Stimulated activated CD4-positive, alpha-beta T cell treated with anti-CD3 and anti-CD28 coated beads, TNF-alpha, amount 100 ng/mL, for 48 hours (primary cell): ENCODE results near the gene CEMIP.

Experiments
- DNase-seq, 3 donors: peaks; one replicate each; pipeline ENCODE4 v3.0.0-alpha.2; 2020; ENCODE audit warnings: low read depth in 3 of 3

CEMIP gene

DNA sequence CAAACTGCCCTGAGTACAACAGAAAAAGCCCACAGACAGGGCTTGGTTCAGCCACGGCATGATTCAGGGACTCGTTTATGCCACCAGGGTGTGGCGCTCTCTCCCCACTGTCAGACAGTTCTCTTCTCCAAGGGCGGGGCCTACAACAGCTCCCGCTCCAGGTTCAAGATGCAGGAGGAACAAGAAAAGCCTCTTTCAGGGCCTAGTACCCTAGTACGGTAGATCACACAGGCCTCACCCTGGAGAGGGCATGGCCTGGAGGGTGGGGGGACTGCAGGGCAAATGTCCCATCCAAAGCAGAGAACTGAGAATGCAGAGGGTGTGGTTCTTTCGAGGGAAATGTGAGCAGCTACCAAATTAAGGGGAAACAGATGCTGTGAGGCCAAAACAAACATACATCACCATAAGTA lies 198.5 kb downstream of the CEMIP start:
- DNase-seq, result peak in 2 of 3 donors; percentile 16 to 22

DNA sequence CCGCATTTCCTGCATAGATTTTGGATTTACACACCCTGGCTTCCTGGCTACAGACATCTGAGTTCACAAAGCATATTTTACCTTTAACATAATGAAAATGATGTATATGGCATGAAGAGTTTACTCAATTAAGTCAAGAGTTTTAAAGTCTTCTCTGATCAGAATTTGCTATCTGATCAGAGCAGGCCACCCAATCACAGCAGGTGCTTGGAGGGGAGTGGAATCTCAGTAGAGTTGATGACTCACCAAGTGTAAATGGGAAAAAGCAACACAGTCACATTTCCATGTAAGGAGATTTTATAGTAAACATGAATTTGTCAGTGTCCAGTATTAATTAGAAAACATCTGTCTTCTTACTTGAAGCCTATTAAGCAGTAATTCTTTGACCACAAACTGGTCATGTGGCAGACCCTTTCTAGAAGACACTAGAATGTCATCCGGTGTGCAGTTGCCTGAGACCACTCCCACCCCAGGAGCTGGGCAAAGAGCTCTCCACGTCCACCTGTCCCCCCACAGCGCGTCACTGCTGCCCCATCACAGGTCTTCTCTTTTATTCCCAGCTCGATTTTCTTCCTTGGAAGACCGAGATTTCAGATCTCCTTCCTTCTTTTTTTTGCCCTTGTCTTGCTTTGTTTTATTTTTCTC lies 199.6 kb downstream of the CEMIP start:
- DNase-seq, result no peak

DNA sequence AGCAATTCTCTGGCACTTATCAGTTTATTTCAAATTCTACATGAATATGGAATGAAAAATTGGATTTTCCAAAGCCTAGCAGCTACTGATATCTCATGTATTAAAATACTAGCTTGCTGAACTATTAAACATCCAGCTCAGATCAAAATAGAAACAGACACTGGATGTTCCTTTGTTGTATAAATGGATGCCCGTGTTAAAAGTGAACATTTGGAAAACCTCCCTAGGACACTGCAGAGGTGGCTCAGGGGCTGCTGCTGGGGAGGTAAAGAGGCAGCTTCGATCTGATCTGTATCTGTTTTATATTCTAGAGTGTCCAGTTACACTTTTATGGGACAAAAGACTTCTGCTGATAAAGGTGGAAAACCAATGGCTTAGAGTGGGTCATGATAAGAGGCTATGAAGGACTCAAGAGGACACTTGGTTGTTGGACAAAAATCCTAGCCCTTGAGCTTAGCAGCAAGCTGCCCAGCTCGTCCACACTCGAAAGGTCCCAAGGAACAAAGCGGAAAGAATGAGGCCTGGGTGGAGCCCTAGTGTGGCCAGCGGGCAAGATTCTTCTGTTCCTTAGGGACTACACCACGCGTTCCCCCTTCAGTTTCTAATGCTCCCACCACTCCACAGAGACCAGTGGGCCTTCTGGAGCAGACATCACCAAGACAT lies 200.5 kb downstream of the CEMIP start:
- DNase-seq, result no peak

DNA sequence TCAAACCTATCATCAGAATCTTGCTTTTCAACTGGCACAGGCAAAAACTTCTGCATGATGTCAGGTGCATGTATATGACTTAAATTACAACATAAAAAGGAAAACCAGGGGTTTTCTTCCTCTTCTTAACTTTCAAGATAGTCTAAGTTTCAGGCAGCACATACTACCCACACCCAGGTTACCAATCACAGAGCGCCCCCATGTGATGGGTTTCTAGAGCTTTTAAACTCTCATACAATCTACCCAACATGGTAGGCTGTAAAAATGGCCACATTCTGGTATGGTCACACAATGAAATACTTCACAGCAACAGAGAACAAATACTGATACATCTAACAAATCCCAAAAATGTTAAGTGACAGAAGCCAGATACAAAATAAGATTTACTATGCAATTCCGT lies 203.0 kb downstream of the CEMIP start:
- no peak for DNase-seq

DNA sequence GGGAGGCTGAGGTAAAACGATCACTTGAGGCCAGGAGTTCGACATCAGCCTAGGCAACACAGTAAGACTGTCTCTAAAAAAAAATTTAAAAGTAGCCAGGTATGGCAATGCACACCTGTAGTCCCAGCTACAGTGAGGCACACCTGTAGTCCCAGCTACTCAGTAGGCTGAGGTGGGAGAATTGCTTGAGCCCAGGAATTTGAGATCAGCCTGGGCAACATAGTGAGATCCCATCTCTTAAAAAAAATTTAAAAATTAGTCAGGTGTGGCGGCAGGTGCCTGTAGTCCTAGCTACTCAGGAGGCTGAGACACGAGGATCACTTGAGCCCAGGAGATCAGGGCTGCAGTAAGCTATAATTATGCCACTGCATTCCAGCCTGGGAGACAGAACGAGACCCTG lies 203.7 kb downstream of the CEMIP start:
- no peak for DNase-seq

DNA sequence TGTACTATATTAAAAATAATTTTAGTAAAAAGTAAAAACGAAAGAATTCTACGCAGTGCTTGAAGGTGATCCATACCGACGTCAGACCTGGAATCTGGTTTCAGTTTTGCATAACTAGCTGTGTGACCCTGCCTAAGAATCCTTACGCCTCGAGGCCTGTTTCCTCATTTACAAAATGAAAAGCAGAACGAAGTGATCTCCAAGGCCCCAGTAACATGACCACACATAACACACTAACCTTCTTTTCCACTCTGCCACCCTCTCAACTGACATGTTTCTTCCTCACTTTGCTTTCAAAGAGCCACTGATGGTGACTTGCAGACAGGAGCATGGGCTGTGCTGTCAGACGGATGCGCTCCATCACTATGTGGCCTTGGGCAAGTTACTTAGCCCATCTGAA lies 205.7 kb downstream of the CEMIP start:
- no peak for DNase-seq

DNA sequence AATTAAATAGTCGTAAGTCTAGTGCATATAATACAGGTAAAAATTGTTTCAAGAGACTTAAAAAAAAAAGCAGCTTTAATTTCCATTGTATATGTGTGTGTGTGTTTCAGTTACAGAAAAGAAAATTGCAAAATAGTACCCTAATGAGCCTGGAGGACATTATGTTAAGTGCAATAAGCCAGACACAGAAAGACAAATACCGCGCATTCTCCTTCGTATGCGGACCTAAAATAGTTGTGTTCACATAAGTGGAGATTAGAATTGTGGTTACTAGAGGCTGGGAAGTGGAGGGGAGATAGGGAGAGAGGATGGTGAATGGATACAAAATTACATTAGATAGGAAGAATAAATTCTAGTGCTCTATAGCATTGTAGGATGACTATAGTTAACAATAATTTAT lies 206.8 kb downstream of the CEMIP start:
- DNase-seq, result no peak

DNA sequence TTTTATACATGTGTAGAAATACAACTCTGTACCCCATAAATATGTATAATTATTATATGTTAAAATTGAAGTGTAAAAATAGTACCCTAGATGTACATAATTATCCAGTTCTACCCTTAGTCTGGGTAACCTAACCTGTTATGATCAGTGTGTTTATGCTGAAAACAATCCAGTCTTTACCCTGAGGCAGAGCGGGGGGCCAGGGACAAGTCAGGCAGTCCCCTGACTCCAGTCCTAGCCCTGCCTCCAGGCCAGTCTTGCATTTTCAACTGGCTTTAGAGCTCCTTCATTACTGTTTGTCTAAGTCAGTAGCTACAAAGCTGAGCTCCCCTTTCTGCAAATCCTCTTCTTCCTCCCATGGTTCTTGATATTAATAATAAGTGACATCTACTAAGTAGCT lies 207.3 kb downstream of the CEMIP start:
- DNase-seq, result no peak

DNA sequence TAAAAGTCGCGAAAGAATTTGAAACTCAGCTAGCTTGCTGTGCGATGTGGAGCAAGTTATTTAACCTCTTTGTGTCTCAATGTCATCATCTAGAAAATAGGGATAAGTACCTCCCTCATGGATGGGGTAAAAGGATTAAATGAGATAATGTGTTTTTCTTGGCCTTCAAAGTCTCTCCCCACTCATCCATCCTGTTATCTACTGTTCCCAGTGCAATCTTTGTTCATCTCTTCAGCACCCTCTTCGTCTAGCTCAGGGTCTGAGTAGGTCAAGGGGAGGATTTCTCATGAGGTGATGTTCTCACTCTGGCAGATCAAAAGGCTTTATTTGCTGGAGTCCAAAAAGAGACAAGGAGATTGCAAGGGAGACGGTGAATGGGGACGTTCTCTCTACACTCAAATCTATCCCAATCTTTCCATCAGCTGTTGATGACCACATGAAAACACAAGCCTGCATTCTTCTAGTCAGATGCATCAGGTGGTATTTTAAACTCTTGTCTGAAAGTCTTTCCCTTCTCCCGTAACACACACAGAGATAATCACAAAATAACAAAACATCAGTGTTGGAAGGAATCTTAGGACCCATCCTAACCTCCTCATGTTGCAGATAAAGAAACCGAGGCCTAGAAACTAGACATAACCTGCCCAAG lies 209.1 kb downstream of the CEMIP start:
- DNase-seq, result no peak

DNA sequence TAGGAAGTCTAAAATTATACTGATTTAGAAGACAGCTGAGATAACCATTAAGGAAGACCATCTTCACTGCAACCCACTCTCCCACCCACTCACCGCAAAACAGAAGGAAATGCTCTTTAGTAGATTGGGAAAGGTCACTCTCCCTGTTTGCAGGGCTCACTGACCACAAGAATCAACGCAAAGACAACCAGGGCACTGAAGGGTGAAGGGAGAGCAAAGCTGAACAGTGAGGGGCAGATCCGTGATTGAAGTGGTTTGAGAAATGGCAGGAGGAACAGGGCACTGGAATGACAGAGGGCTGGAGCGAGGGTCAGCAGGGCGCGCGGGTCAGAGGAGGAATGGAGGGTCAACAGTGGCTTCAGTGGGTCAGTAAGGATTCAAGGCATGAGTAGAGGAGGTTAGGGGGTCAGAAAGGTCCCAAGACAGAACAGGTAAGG lies 209.9 kb downstream of the CEMIP start:
- no peak for DNase-seq

DNA sequence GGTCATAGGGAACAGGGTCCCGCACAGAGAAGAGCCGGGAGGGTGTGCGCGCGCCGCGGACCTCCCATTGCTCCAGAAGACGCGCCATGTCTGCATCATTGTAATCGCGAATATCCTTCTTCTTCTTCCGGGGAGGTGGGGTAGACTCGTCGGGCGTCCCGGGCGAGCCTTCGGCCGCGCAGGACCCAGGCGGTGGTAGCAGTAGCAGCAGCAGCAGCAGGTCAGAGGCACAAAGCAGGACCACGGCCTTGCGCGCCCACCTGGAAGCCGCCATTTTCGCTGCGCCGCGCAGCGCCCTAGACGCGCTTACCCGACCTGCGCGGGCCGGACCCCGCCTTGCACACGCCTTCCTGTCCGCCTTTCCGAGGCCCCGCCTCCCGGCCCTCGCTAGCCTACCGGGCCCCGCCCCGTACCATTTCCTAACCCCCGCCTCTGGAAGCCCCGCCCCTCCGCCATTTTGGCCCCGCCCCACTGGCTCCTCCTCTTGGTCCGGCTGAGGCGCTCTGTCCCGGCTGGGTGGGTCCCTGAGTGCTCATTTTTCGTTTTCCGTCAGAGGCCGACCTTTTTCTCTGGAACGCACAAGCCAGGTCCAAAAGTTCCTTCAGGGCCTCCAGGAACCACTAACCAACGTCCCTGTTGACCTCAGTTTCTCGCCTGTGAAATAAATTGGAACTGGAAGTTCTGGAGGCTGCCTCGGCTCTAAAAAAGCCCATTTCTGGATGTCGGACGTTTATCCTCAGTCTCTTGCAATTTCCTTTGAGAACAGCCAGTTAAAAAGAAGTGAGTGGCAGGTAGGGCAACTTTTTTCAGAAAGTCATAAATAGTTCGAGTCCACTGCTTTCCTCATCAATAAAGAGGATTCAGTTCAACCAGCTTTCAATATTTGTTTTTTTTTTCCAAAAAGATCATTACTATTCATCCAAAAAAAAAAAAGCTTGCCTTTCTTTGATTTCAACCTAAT lies 210.6 kb downstream of the CEMIP start, which contains the start of gene MESD:
Gene MESD, minus strand, starts transcription at position 302 of the 961 bp plus-strand sequence. Its CDS starts 28 bp downstream, at position 274.
- DNase-seq, result peak; percentile 93 to 99 (median 98)

DNA sequence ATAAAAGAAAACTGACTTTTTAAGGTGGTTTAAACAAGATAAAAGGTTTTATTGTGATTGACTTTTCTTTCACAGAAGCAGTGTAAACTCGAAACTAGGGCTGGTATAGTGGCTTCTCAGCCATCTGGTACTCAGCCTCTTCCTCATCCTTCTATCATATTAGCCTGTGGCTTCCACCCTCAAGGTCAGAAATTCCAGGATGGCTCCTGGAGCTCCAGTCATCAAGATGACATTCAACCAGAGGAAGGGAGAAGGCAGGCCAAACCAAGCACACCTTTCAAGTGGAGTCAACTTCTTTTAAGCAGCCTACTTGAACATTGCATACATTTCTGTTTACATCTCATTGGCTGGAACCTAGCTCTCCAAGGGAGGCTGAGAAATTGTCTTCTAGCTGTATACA lies 211.8 kb downstream of the CEMIP start:
- DNase-seq, result no peak

DNA sequence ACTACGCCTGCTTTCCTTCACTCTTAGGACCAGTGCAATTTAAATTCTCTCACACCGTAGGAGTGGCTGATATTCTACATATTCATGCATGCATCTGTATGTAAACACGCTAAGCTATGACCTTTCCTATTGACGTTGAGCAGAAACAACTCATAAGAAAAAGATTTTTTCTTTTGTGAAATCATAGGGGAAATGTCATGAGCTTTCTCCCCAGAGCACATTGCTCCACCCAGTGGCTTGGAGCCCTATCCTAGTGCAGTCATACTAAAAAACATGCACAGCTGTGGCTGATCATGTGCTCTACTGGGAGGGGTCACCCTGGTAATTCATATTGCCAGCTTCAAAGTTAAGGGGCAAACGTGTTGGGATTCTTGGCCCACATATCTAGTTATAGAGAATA lies 212.3 kb downstream of the CEMIP start:
- no peak for DNase-seq

DNA sequence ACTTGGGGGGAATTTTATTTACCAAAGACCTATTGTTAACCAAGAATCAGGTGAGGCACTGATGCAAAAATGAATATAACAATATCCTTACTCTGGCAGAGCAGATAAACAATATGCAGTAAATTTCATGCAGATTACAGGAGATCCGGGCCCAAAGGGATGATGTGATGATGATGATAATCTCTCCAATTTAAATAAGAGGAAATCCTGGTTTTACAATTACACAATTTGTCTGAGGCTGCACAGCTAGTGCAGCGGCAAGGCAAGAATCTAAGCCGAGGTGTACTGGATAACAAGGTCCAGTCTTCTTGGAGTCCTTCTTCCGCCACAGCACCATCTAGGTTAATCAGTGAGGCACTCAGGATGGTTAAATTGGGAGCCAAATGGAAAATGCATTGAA lies 212.8 kb downstream of the CEMIP start:
- no peak for DNase-seq

DNA sequence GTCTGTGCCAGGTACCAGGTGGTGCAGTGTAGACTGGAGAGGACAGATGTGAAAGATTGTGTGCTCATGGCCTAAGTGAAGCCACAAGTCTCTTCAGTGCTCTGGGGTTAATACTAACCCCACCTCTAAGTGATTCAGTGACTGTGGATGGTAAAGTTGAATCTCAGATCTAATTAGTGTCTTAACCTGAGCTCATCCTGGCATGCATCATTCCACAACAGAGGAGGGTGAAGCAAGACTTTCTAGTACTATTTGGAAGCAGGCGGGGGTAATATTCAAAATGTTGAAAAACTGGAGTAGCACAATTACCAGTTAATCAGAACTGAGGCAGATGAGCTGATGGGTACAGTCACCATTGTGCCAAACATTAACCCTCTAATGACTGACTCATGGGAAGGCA lies 213.3 kb downstream of the CEMIP start:
- no peak for DNase-seq

DNA sequence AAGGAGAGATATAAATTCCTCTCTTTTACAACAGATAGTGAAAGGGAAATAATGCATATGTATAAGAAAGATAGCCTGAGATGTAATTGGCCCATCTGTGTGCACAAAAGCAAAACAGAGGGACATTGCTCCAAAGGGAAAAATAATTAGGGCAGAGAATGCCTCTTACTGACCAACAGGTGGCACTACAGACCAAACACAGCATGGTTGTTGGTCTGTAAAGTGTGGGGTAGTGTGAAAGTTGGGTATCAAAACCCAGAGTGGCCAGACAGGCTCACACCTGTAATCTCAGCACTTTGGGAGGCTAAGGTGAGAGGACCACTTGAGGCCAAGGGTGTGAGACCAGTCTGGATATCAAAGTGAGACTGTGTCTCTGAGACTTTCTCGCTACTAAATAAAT lies 217.1 kb downstream of the CEMIP start:
- DNase-seq, result no peak

DNA sequence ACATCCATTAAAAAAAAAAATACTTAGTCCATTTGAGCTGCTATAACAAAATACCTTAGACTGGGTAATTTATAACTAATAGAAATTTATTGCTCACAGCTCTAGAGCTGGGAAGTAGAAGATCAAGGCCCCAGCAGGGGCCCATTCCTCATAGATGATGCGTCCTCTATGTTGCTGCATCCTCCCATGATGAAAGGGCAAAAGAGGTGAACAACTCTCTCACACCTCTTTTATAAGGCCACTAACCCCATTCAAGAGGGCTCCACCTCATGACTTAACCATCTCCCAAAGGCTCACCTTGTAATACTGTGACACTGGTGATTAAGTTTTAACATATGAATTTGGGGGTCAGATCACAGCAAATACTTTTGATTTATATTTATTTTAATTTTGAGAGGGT lies 218.5 kb downstream of the CEMIP start:
- no peak for DNase-seq

DNA sequence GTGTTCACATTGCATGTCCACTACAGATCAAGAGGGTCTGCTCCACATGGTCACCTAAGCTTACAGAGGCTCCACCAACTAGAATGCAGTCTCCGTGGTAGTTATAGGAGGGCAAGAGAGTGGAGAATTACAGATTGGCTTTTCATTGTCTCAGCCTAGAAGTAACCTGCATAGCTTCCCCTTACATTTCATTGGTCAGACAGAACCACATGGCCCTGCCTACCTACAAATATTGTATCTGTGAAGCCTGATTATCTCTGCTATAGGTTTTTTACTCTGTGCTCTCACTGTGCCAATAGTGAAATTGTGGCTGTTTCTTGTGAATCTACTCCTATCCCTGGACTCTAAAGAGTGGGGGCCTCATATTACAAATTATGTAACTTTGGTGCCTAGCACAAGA lies 219.1 kb downstream of the CEMIP start:
- no peak for DNase-seq

DNA sequence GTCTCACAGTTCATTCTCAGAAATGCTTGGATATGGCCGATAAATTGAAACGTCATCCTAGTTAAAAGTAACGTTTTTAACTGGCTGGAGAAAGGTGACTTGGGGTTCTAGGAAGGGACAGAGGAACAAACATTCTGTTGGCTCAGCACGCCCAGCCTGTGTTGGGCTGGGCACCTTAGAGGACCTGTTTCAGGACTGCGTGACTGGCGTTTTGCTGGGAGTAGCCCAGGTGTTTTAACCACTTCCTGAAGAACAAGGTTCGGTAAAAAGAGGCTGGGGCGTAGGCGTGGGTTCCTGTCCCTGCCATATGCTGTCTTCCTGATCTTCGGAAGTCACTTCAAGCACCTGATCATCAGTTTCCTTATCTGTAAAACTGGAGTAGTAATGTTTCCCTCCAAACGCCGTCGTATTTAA lies 220.5 kb downstream of the CEMIP start:
- DNase-seq, result peak; percentile 45 to 48 (median 46)

DNA sequence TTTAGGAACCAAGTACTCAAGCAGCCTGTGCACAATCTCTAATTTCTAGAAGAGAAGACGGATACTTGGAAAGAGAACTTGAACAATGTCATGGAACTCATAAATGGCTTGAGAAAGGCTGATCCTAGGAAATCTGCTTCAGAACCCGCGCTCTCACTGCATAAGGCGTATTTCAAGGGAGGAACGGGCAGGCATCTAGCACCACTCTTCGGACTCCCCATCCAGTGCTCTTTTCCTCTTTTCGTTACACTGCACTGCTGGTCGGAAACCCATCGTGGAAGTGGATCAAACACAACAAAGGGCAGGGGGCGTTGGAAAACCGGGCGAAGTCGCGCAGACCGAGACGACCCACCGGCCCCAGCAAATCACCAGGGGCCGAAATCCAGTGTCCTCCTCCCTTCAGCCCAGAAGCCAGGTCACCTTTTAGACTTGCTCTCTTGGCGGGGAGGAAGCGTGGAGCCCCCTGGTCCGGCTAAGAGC lies 221.0 kb downstream of the CEMIP start:
- DNase-seq, result no peak

DNA sequence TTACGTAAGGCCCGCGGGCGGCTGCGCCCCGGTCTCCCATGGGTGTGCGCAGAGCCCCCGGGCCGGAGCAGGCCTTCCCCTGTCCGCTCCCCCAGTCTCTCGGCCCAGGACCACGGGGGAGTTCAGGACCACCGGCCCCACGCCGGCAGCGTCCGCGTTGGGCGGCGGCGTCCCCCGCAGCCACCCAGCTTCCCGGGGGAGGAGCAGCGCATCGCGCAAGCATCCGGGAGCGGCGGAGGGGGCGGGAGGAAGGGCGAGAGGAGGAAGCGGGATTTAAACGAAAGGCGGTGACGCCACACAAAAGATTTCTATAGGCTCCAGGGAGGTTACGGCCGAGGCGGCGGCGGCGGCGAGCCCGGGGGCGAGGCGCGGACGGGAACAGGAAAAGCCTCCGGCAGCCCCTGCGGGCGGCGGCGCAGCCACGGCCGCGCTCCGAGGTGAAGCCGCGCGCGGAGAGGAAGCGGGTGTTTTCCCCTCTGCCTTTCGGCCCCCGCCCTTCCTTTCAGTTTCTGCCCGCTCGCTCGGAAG lies 221.5 kb downstream of the CEMIP start, which contains the start of gene TLNRD1:
Gene TLNRD1, plus strand, starts transcription at position 300 of the 528 bp plus-strand sequence. CDS start 1,349 bp downstream, outside the sequence.
- DNase-seq, result peak; percentile 68 to 76 (median 71)
